H1 (cell line): ENCODE measurements around the gene KMT5B. TPM values are rescaled to one million over a fixed set of nuclear protein-coding genes. Genes with fewer than 3 reads are reported as not detected.

ENCODE experiments used
- CTCF ChIA-PET: fragments of 300-600 bp; sonication (Branson Sonifier 250); formaldehyde crosslinking; loops from one replicate; lab custom pipeline; 2021; ENCODE audit not compliant: partially characterized antibody; lab: Charles Lee
- POLR2A ChIA-PET: fragments of 300-600 bp; sonication (Branson Sonifier 250); formaldehyde crosslinking; loops from one replicate; lab custom pipeline; 2021; ENCODE audit warnings: inconsistent platforms; ENCODE audit not compliant: partially characterized antibody; lab: Charles Lee
- DNase-seq, 2 experiments: peaks; one replicate each; pipeline versions ENCODE4 v3.0.0 to v3.0.0-alpha.2; 2010 to 2022; ENCODE audit warnings: low spot score in 2 of 2, low read depth in 1 of 2, mixed read lengths in 1 of 2
- FAIRE-seq: peaks from 2 replicates; lab custom pipeline; 2011; peaks lifted over from hg19 to GRCh38; lab: Jason Lieb, UNC
- H2AFZ ChIP-seq: 2 replicates; pipeline ENCODE4 v1.8.1; 2012; ENCODE audit warnings: low read length, inconsistent platforms
- H2AK5ac ChIP-seq: 2 replicates; pipeline ENCODE4 v1.6.1; 2013; ENCODE audit warnings: low read depth, low read length
- H2BK120ac ChIP-seq: replicated peaks from 2 replicates; pipeline ENCODE3; 2013; ENCODE audit warnings: low read depth, low read length, inconsistent platforms
- H2BK12ac ChIP-seq: 2 replicates; pipeline ENCODE4 v1.6.1; 2013; ENCODE audit warnings: low read depth, low read length
- H2BK15ac ChIP-seq: 2 replicates; pipeline ENCODE4 v1.6.1; 2013; ENCODE audit warnings: low read length
- H2BK20ac ChIP-seq: 2 replicates; pipeline ENCODE4 v1.6.1; 2013; ENCODE audit warnings: low read length
- H2BK5ac ChIP-seq: 2 replicates; pipeline ENCODE4 v1.6.1; 2013; ENCODE audit warnings: low read depth, low read length
- H3K14ac ChIP-seq: 2 replicates; pipeline ENCODE4 v1.6.1; 2013; ENCODE audit warnings: inconsistent platforms; ENCODE audit not compliant: insufficient read length
- H3K18ac ChIP-seq: 2 replicates; pipeline ENCODE4 v1.6.1; 2013; ENCODE audit warnings: low read length; ENCODE audit errors: extremely low read depth
- H3K23ac ChIP-seq: 2 replicates; pipeline ENCODE4 v1.6.1; 2013; ENCODE audit warnings: inconsistent platforms; ENCODE audit not compliant: insufficient read length
- H3K23me2 ChIP-seq: 2 replicates; pipeline ENCODE4 v1.6.1; 2013; ENCODE audit warnings: low read depth, low read length
- H3K27ac ChIP-seq: 2 replicates; pipeline ENCODE4 v1.6.1; 2011; ENCODE audit warnings: low read depth, low read length, inconsistent platforms
- H3K27me3 ChIP-seq, 4 experiments: replicated peaks in 1 of 4; 1 replicate in 1 of 4; 2 replicates in 3 of 4; pipeline versions ENCODE4 v1.6.1 to v1.8.1; 2011 to 2013; ENCODE audit warnings: low read length in 3 of 4, mild to moderate bottlenecking in 3 of 4, inconsistent platforms in 2 of 4, mixed read lengths in 2 of 4, moderate library complexity in 1 of 4; ENCODE audit not compliant: control insufficient read depth in 3 of 4, insufficient read depth in 3 of 4; ENCODE audit errors: extremely low read depth in 1 of 4
- H3K36me3 ChIP-seq, 4 experiments: 2 replicates each; pipeline versions ENCODE4 v1.6.1 to v1.8.1; 2011 to 2013; ENCODE audit warnings: mild to moderate bottlenecking in 4 of 4, low read length in 3 of 4, moderate library complexity in 2 of 4, control low read depth in 1 of 4, inconsistent platforms in 1 of 4; ENCODE audit not compliant: insufficient read depth in 4 of 4, control insufficient read depth in 2 of 4
- H3K4ac ChIP-seq: replicated peaks from 2 replicates; pipeline ENCODE3; 2013; ENCODE audit warnings: low read length, low read depth, mixed read lengths, inconsistent platforms; ENCODE audit not compliant: insufficient read length
- H3K4me1 ChIP-seq, 4 experiments: replicated peaks in 1 of 4; 1 replicate in 1 of 4; 2 replicates in 3 of 4; pipeline versions ENCODE4 v1.6.1 to v1.8.1; 2011 to 2013; ENCODE audit warnings: low read length in 3 of 4, inconsistent platforms in 2 of 4, mixed read lengths in 1 of 4; ENCODE audit not compliant: insufficient read depth in 4 of 4, control insufficient read depth in 3 of 4
- H3K4me2 ChIP-seq, 2 experiments: 2 replicates each; pipeline versions ENCODE4 v1.6.1 to v1.8.1; 2011 to 2013; ENCODE audit warnings: low read depth in 2 of 2, low read length in 2 of 2, control low read depth in 1 of 2, inconsistent platforms in 1 of 2, mild to moderate bottlenecking in 1 of 2; ENCODE audit not compliant: insufficient read depth in 1 of 2
- H3K4me3 ChIP-seq, 4 experiments: fragments of 200-600, 300-600 bp in 1 of 4; sonication (generic), shearing (Covaris generic), sonication (Bioruptor Twin) in 1 of 4; 2 replicates each; pipeline versions ENCODE4 v1.5.1 to v1.8.1; 2011 to 2016; ENCODE audit warnings: low read length in 4 of 4, low read depth in 3 of 4, control low read depth in 2 of 4, inconsistent platforms in 2 of 4, mild to moderate bottlenecking in 2 of 4, mixed read lengths in 1 of 4, moderate library complexity in 1 of 4; ENCODE audit not compliant: insufficient read depth in 2 of 4; ENCODE audit errors: extremely low read depth in 1 of 4
- H3K56ac ChIP-seq: replicated peaks from 2 replicates; pipeline ENCODE3; 2013; ENCODE audit warnings: low read depth, mild to moderate bottlenecking, mixed read lengths, low read length, inconsistent platforms; ENCODE audit not compliant: insufficient read length
- H3K79me1 ChIP-seq: 2 replicates; pipeline ENCODE4 v1.6.1; 2013; ENCODE audit warnings: low read depth, low read length, control low read depth
- H3K79me2 ChIP-seq, 2 experiments: 2 replicates each; pipeline versions ENCODE4 v1.6.1 to v1.8.1; 2012 to 2013; ENCODE audit warnings: low read length in 2 of 2, mild to moderate bottlenecking in 2 of 2, inconsistent platforms in 1 of 2; ENCODE audit not compliant: insufficient read depth in 2 of 2, control insufficient read depth in 1 of 2
- H3K9ac ChIP-seq, 4 experiments: replicated peaks in 1 of 4; 1 replicate in 1 of 4; 2 replicates in 3 of 4; pipeline versions ENCODE4 v1.6.1 to v1.8.1; 2011 to 2013; ENCODE audit warnings: low read depth in 3 of 4, low read length in 3 of 4, control low read depth in 2 of 4, mild to moderate bottlenecking in 2 of 4, moderate library complexity in 2 of 4, inconsistent platforms in 1 of 4; ENCODE audit errors: extremely low read depth in 1 of 4
- H3K9me3 ChIP-seq, 2 experiments: 2 replicates each; pipeline versions ENCODE4 v1.6.1 to v1.8.1; 2012 to 2013; ENCODE audit warnings: mild to moderate bottlenecking in 2 of 2, moderate library complexity in 2 of 2, control low read depth in 1 of 2, inconsistent platforms in 1 of 2, low read depth in 1 of 2, low read length in 1 of 2, mixed read lengths in 1 of 2; ENCODE audit not compliant: insufficient read depth in 2 of 2
- H4K20me1 ChIP-seq, 2 experiments: replicated peaks in 1 of 2; 2 replicates each; pipeline versions ENCODE3 to v1.8.1; 2011 to 2013; ENCODE audit warnings: inconsistent platforms in 2 of 2, low read length in 2 of 2, mild to moderate bottlenecking in 1 of 2; ENCODE audit not compliant: insufficient read depth in 2 of 2, control insufficient read depth in 1 of 2
- H4K5ac ChIP-seq: 2 replicates; pipeline ENCODE4 v1.6.1; 2013; ENCODE audit warnings: low read length, low read depth, mixed read lengths, inconsistent platforms; ENCODE audit not compliant: insufficient read length
- H4K8ac ChIP-seq: 2 replicates; pipeline ENCODE4 v1.8.0; 2013; ENCODE audit warnings: mild to moderate bottlenecking, moderate library complexity, low read length, inconsistent platforms; ENCODE audit not compliant: insufficient read depth; ENCODE audit errors: extremely low read depth
- H4K91ac ChIP-seq: replicated peaks from 2 replicates; pipeline ENCODE3; 2013; ENCODE audit warnings: low read length, mixed read lengths, inconsistent platforms; ENCODE audit not compliant: insufficient read length
- BACH1 ChIP-seq: IDR thresholded peaks from 2 replicates; pipeline ENCODE4 v1.6.1; 2012; ENCODE audit warnings: low read length, improper control_type of control experiment
- HDAC6 ChIP-seq: IDR thresholded peaks from one replicate; pipeline ENCODE4 v1.7.1; 2012; ENCODE audit warnings: low read depth, mild to moderate bottlenecking, inconsistent platforms, low read length, moderate library complexity
- MAX ChIP-seq: IDR thresholded peaks from 2 replicates; pipeline ENCODE4 v1.6.1; 2012; ENCODE audit warnings: inconsistent platforms
- POU5F1 ChIP-seq: IDR thresholded peaks from 2 replicates; pipeline ENCODE4 v1.6.1; 2011; ENCODE audit warnings: low read depth, mild to moderate bottlenecking, low read length, moderate library complexity
- SIRT6 ChIP-seq: IDR thresholded peaks from one replicate; pipeline ENCODE4 v1.7.1; 2012; ENCODE audit warnings: low read length, inconsistent platforms
- SUZ12 ChIP-seq: fragments of 200-600 bp; sonication (generic); IDR thresholded peaks from 2 replicates; pipeline ENCODE4 v1.6.1; 2012; ENCODE audit warnings: mild to moderate bottlenecking, inconsistent platforms, low read length, moderate library complexity, mixed read lengths
- TAF7 ChIP-seq: optimal IDR thresholded peaks from 2 replicates; pipeline ENCODE3; 2011; ENCODE audit warnings: low read depth, mild to moderate bottlenecking, inconsistent platforms, low read length, moderate library complexity, borderline replicate concordance
- USF2 ChIP-seq: IDR thresholded peaks from 2 replicates; pipeline ENCODE4 v1.6.1; 2011; ENCODE audit warnings: low read length, improper control_type of control experiment
- ZNF274 ChIP-seq: IDR thresholded peaks from 2 replicates; pipeline ENCODE4 v1.7.0; 2012; ENCODE audit warnings: low read length, borderline replicate concordance; ENCODE audit errors: extremely low read depth
- WGBS, 2 experiments: shearing (Covaris generic) in 1 of 2; methylation state at CpG; one replicate each; pipeline versions ENCODE4 v1.1.6 to v1.1.7; 2013 to 2015; ENCODE audit warnings: low lambda C conversion rate in 2 of 2, mixed read lengths in 2 of 2, inconsistent platforms in 1 of 2, low coverage in 1 of 2, missing lambda C conversion rate in 1 of 2; ENCODE audit not compliant: insufficient replicate concordance in 2 of 2, insufficient coverage in 1 of 2, insufficient read length in 1 of 2; ENCODE audit errors: extremely low coverage in 1 of 2, missing lambda C conversion rate in 1 of 2; 5-methylcytosine and 5-hydroxymethylcytosine counted together
- polyA plus RNA-seq, 7 experiments: library from polyadenylated mRNA; depleted of rRNA in 3 of 7; stranded (reverse) in 5 of 7; unstranded in 2 of 7; fragments of >200 nt in 5 of 7; fragments of 200-250 nt in 2 of 7; gene quantifications; 1 replicate in 5 of 7; 2 replicates in 1 of 7; 4 replicates in 1 of 7; pipeline versions ENCODE4 v1.2.1 to v1.2.3, GENCODE V29; 2011 to 2013; ENCODE audit warnings: missing spikeins in 2 of 7, mixed read lengths in 2 of 7
- total RNA-seq: library from RNA; stranded (reverse); fragmentation: NEBNext Ultra II Directional; extraction: Animal tissue kit (Norgen Biotek cat#: 25700); gene quantifications from 2 replicates; pipeline ENCODE4 v1.2.1, GENCODE V29; 2021

KMT5B gene
- total and polyA plus RNA-seq, 2 of the 8 experiments (the other 6 are each of a cell fraction or from before 2014, with no cell fraction given): 11.0 to 40.8 TPM

GRCh38 chr11:68189082-68189481 lies 24.0 kb downstream of the KMT5B start:
- H4K8ac ChIP-seq: no peak overlapping the region
- H4K20me1 ChIP-seq: peaks cover 4 to 7% of the 10 kb centered on the region in 2 experiments
- DNase-seq (no peak), FAIRE-seq (no peak)
- 90% methylated on average over 3 of the region's 3 CpGs; no CpG with 5 or more reads in 1 of the 2 experiments for WGBS, 2 experiments
- no peak overlapping the region for H2BK20ac ChIP-seq
- no peak overlapping the region for H2BK5ac ChIP-seq
- no peaks in the 10 kb centered on the region for H3K23me2 ChIP-seq
- H3K4me3 ChIP-seq: no peak overlapping the region
- POLR2A ChIA-PET: interaction anchor here (0.6 kb wide), 1 partner anchor 219 kb away, joined by 3 read pairs; no protein-coding TSS in a partner anchor
- CTCF ChIA-PET: no interaction called here
- H2AK5ac ChIP-seq: no peak overlapping the region
- H4K5ac ChIP-seq: no peak overlapping the region
- H3K4ac ChIP-seq: no peak overlapping the region
- peaks cover 4 to 67% of the 10 kb centered on the region in 2 experiments for H3K79me2 ChIP-seq
- H3K9ac ChIP-seq: no peak overlapping the region
- no peak overlapping the region for H3K23ac ChIP-seq
- no peak overlapping the region for H4K91ac ChIP-seq
- H3K18ac ChIP-seq: no peak overlapping the region
- no peak overlapping the region for H3K4me2 ChIP-seq
- peaks cover 2% of the 10 kb centered on the region; the same call in 1 of the 2 replicates for H3K79me1 ChIP-seq
- no peak overlapping the region for H3K56ac ChIP-seq
- no peak overlapping the region for H3K14ac ChIP-seq
- H2BK120ac ChIP-seq: no peak overlapping the region
- H3K36me3 ChIP-seq: peaks cover 0 to 15% (median 6%) of the 10 kb centered on the region in 4 experiments; a peak in 3 of 8 replicates
- no peak overlapping the region for H2BK12ac ChIP-seq
- no peaks in the 10 kb centered on the region for H3K9me3 ChIP-seq
- H2BK15ac ChIP-seq: no peak overlapping the region
- TF ChIP-seq MAX (no peak), TAF7 (no peak), POU5F1 (no peak), ZNF274 (no peak), SIRT6 (no peak), USF2 (no peak), HDAC6 (no peak), SUZ12 (no peak), BACH1 (no peak)
- TF ChIP-seq, all 59 proteins: peak for 0
- Histone ChIP-seq H2AFZ (no peak overlapping the region), H3K27me3 (no peaks in the 10 kb centered on the region), H3K27ac (no peak overlapping the region), H3K4me1 (peaks cover 0 to 10% (median 8%) of the 10 kb centered on the region in 4 experiments; a peak in 3 of 7 replicates)
